IMR-90 (cell line): Measurements from ENCODE around the gene DUOX2. TPM values are rescaled to one million over a fixed set of nuclear protein-coding genes. Genes with fewer than 3 reads are reported as not detected.

ENCODE experiments used
- ATAC-seq: fragments of 200-7000 bp; cut with Tn5 transposase; 2 replicates; pipeline ENCODE4 v1.9.1; 2020; ENCODE audit warnings: low read depth, mild to moderate bottlenecking, moderate library complexity
- BruUV-seq: library from RNA; stranded (reverse); fragments of 400-500 nt; replicated peaks from 2 replicates; lab custom pipeline; 2021; lab: Mats Ljungman, UMichigan
- CTCF ChIA-PET: fragments of 300-600 bp; formaldehyde crosslinking; extraction: SDS; loops from one replicate; lab custom pipeline; 2021; ENCODE audit warnings: antibody characterized with exemption; lab: Yijun Ruan, JAX
- POLR2A ChIA-PET: fragments of 300-600 bp; sonication (Branson Sonifier 250); formaldehyde crosslinking; loops from one replicate; lab custom pipeline; 2022; ENCODE audit warnings: antibody characterized with exemption; ENCODE audit not compliant: unreplicated experiment; lab: Charles Lee
- DNase-seq: peaks from one replicate; pipeline ENCODE4 v3.0.0; 2013
- H2AFZ ChIP-seq: replicated peaks from 2 replicates; pipeline ENCODE3; 2013; ENCODE audit warnings: low read length, mild to moderate bottlenecking; ENCODE audit not compliant: poor library complexity
- H2AK5ac ChIP-seq: 2 replicates; pipeline ENCODE4 v1.6.1; 2013; ENCODE audit warnings: low read depth, low read length, inconsistent platforms
- H2AK9ac ChIP-seq: replicated peaks from 2 replicates; pipeline ENCODE3; 2013; ENCODE audit warnings: mild to moderate bottlenecking, low read depth, low read length, moderate library complexity; ENCODE audit not compliant: poor library complexity
- H2BK120ac ChIP-seq: 2 replicates; pipeline ENCODE4 v1.6.1; 2013; ENCODE audit warnings: low read depth, low read length, inconsistent platforms
- H2BK15ac ChIP-seq: 3 replicates; pipeline ENCODE4 v1.6.1; 2013; ENCODE audit warnings: low read depth, low read length, inconsistent platforms
- H2BK20ac ChIP-seq: 2 replicates; pipeline ENCODE4 v1.6.1; 2013; ENCODE audit warnings: low read depth, mild to moderate bottlenecking, inconsistent platforms, low read length, moderate library complexity
- H2BK5ac ChIP-seq: 2 replicates; pipeline ENCODE4 v1.6.1; 2013; ENCODE audit warnings: mild to moderate bottlenecking, low read depth, low read length, inconsistent platforms; ENCODE audit not compliant: poor library complexity, severe bottlenecking
- H3K14ac ChIP-seq: replicated peaks from 2 replicates; pipeline ENCODE4 v1.6.1; 2013; ENCODE audit warnings: low read depth, low read length, inconsistent platforms
- H3K18ac ChIP-seq: 2 replicates; pipeline ENCODE4 v1.6.1; 2013; ENCODE audit warnings: low read depth, low read length, control low read depth
- H3K23ac ChIP-seq: 2 replicates; pipeline ENCODE4 v1.6.1; 2013; ENCODE audit warnings: low read depth, low read length, inconsistent platforms
- H3K27ac ChIP-seq: 2 replicates; pipeline ENCODE4 v1.5.1; 2013; ENCODE audit warnings: mild to moderate bottlenecking, control low read depth, low read length; ENCODE audit not compliant: insufficient read depth
- H3K27me3 ChIP-seq: 2 replicates; pipeline ENCODE4 v1.6.1; 2013; ENCODE audit warnings: low read length; ENCODE audit not compliant: control insufficient read depth, insufficient read depth
- H3K36me3 ChIP-seq: 2 replicates; pipeline ENCODE4 v1.6.1; 2013; ENCODE audit warnings: low read length, mixed read lengths; ENCODE audit not compliant: control insufficient read depth, insufficient read depth
- H3K4ac ChIP-seq: 2 replicates; pipeline ENCODE4 v1.6.1; 2013; ENCODE audit warnings: low read depth, low read length, inconsistent platforms
- H3K4me1 ChIP-seq: 2 replicates; pipeline ENCODE4 v1.6.1; 2013; ENCODE audit warnings: low read length, mixed read lengths; ENCODE audit not compliant: control insufficient read depth, insufficient read depth
- H3K4me2 ChIP-seq: 2 replicates; pipeline ENCODE4 v1.6.1; 2013; ENCODE audit warnings: low read depth, mild to moderate bottlenecking, control low read depth, low read length, moderate library complexity
- H3K4me3 ChIP-seq: 2 replicates; pipeline ENCODE4 v1.5.1; 2013; ENCODE audit warnings: low read depth, mild to moderate bottlenecking, control low read depth, low read length, moderate library complexity; ENCODE audit not compliant: insufficient read depth
- H3K56ac ChIP-seq: 2 replicates; pipeline ENCODE4 v1.6.1; 2013; ENCODE audit warnings: low read length, inconsistent platforms; ENCODE audit not compliant: insufficient read depth; ENCODE audit errors: extremely low read depth
- H3K79me1 ChIP-seq, 2 experiments: 2 replicates each; pipeline ENCODE4 v1.6.1; 2013; ENCODE audit warnings: low read length in 2 of 2, inconsistent platforms in 1 of 2, low read depth in 1 of 2
- H3K9ac ChIP-seq: 2 replicates; pipeline ENCODE4 v1.6.1; 2013; ENCODE audit warnings: low read depth, low read length, control low read depth
- H3K9me1 ChIP-seq: 2 replicates; pipeline ENCODE4 v1.6.1; 2013; ENCODE audit warnings: low read length, inconsistent platforms; ENCODE audit not compliant: insufficient read depth
- H3K9me3 ChIP-seq: 2 replicates; pipeline ENCODE4 v1.6.1; 2013; ENCODE audit warnings: low read length; ENCODE audit not compliant: control insufficient read depth, insufficient read depth
- H4K20me1 ChIP-seq: 2 replicates; pipeline ENCODE4 v1.6.1; 2013; ENCODE audit warnings: low read length, inconsistent platforms; ENCODE audit not compliant: insufficient read depth
- H4K5ac ChIP-seq: 2 replicates; pipeline ENCODE4 v1.6.1; 2013; ENCODE audit warnings: mild to moderate bottlenecking, low read depth, low read length, control low read depth
- H4K8ac ChIP-seq, 2 experiments: 2 replicates each; pipeline ENCODE4 v1.6.1; 2013; ENCODE audit warnings: low read depth in 2 of 2, low read length in 2 of 2, control low read depth in 1 of 2, inconsistent platforms in 1 of 2
- H4K91ac ChIP-seq: 2 replicates; pipeline ENCODE4 v1.6.1; 2013; ENCODE audit warnings: low read depth, low read length, inconsistent platforms; ENCODE audit not compliant: insufficient read depth
- BHLHE40 ChIP-seq: fragments of 150-350 bp; IDR thresholded peaks from 2 replicates; pipeline ENCODE4 v1.6.1; 2016; ENCODE audit warnings: mild to moderate bottlenecking, low read depth, low read length
- CEBPB ChIP-seq: IDR thresholded peaks from 2 replicates; pipeline ENCODE4 v1.6.1; 2012; ENCODE audit warnings: low read depth, low read length, improper control_type of control experiment
- MXI1 ChIP-seq: IDR thresholded peaks from 2 replicates; pipeline ENCODE4 v1.6.1; 2012; ENCODE audit warnings: low read depth, mild to moderate bottlenecking, low read length, moderate library complexity, borderline replicate concordance
- WGBS, 2 experiments: methylation state at CpG; one replicate each; pipeline versions ENCODE4 v1.1.5 to v1.1.7; 2013; ENCODE audit warnings: missing lambda C conversion rate in 2 of 2; ENCODE audit not compliant: insufficient read length in 1 of 2; ENCODE audit errors: extremely low coverage in 2 of 2; 5-methylcytosine and 5-hydroxymethylcytosine counted together
- dilution Hi-C: fragments of 300-500 bp; cut with HindIII; formaldehyde crosslinking; loops from one replicate; pipeline ENCODE4 v1.14.3; 2018; ENCODE audit warnings: low sequenced_read_pairs; ENCODE audit not compliant: unreplicated experiment
- in situ Hi-C: fragments of 300-500 bp; cut with MboI; formaldehyde crosslinking; loops from 3 replicates; pipeline ENCODE4 v1.14.3; 2019; ENCODE audit warnings: low sequenced_read_pairs, inconsistent platforms, mixed read lengths
- intact Hi-C: fragments of 100-400 bp; cut with micrococcal nuclease; formaldehyde crosslinking; loops from 2 replicates; pipeline ENCODE4 v1.10.0; 2022
- polyA plus RNA-seq, 3 experiments: library from polyadenylated mRNA; depleted of rRNA; stranded (reverse); fragments of >200 nt; gene quantifications; 2 replicates each; pipeline ENCODE4 v1.2.3, GENCODE V29; 2012; ENCODE audit warnings: low replicate concordance in 1 of 3
- total RNA-seq: library from RNA; depleted of rRNA; stranded (reverse); fragments of >200 nt; gene quantifications from 2 replicates; pipeline ENCODE4 v1.2.3, GENCODE V29; 2012
- TF ChIP-seq, protein P1 (sequence below): conservative IDR thresholded peaks from 2 replicates; pipeline ENCODE4 v1.5.1; 2012; ENCODE audit warnings: mild to moderate bottlenecking, low read depth, low read length, improper control_type of control experiment

DUOX2 gene
- total and polyA plus RNA-seq, 2 of the 4 experiments (the other 2 are of a cell fraction), result not detected

DNA sequence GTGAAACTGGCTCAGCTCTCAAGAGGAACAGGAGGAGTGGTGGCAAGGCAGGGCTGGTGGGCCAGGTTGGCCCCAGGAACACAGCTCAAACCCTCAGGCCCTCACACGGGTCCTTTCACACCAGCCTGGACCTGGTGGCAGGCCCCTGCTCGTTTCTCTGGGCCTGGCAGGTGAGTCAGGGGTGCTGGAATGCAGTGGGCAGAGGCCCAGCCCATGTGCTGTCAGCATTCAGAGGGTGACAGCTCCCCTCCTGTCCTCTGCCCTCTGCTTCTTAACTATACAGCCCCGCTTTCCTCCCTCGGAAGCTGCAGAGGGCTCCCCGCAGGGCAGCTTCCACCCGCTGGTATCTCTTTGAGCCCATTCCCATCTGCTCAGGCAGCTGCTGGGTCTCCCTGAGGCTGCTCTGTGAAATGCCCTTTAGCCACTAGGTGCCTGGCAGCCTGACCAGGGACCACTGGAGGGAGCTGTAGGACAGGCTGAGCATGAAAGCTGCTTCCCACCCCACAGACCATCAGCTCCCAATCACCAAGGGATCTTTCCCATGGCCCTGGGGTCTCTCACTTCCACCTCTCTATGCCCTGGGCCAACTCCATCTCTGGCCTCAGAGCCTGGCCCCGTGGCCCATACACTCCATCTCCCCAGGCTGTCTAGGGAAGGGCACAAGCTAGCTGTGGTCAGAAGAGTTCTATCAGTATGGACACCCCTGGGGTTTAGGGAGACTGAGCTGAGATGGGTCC, 49.0 kb upstream of the DUOX2 start (continued):
- TF ChIP-seq, protein P1, sequence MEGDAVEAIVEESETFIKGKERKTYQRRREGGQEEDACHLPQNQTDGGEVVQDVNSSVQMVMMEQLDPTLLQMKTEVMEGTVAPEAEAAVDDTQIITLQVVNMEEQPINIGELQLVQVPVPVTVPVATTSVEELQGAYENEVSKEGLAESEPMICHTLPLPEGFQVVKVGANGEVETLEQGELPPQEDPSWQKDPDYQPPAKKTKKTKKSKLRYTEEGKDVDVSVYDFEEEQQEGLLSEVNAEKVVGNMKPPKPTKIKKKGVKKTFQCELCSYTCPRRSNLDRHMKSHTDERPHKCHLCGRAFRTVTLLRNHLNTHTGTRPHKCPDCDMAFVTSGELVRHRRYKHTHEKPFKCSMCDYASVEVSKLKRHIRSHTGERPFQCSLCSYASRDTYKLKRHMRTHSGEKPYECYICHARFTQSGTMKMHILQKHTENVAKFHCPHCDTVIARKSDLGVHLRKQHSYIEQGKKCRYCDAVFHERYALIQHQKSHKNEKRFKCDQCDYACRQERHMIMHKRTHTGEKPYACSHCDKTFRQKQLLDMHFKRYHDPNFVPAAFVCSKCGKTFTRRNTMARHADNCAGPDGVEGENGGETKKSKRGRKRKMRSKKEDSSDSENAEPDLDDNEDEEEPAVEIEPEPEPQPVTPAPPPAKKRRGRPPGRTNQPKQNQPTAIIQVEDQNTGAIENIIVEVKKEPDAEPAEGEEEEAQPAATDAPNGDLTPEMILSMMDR, result peak; percentile 98
- no peak for TF ChIP-seq CEBPB

GRCh38 chr15:45161666-45162065, 47.7 kb upstream of the DUOX2 start:
- H3K23ac ChIP-seq, result no peak overlapping the region
- peaks cover 5 to 20% of the 10 kb centered on the region in 2 experiments for H3K79me1 ChIP-seq
- no peaks in the 10 kb centered on the region for H4K20me1 ChIP-seq
- H2BK20ac ChIP-seq, result no peak overlapping the region
- ATAC-seq (no peak), DNase-seq (no peak)
- H3K4ac ChIP-seq, result no peak overlapping the region
- intact Hi-C loops (no loop called here), dilution Hi-C loops (no loop called here), in situ Hi-C loops (loop anchor here (5.0 kb wide), 1 partner anchor 241 kb away; a partner anchor contains a TSS)
- H3K9me1 ChIP-seq, result peaks cover 12% of the 10 kb centered on the region
- TF ChIP-seq MXI1 (no peak), CEBPB (no peak), BHLHE40 (no peak)
- H3K18ac ChIP-seq, result no peak overlapping the region
- H2AFZ ChIP-seq, result no peak overlapping the region
- no TSS peak for BruUV-seq
- H2BK15ac ChIP-seq, result no peak overlapping the region; the same call in 2 of the 3 replicates
- CTCF ChIA-PET, result interaction anchor here (2.0 to 3.2 kb wide), 2 partner anchors 44 to 239 kb away, joined by 8 to 27 read pairs; a partner anchor contains a TSS
- H4K91ac ChIP-seq, result no peak overlapping the region
- H4K5ac ChIP-seq, result no peak overlapping the region
- POLR2A ChIA-PET, result no interaction called here
- H2AK5ac ChIP-seq, result no peak overlapping the region
- no peak overlapping the region for H3K4me3 ChIP-seq
- no peak overlapping the region for H2AK9ac ChIP-seq
- no peak overlapping the region for H3K4me2 ChIP-seq
- H3K9ac ChIP-seq, result no peak overlapping the region
- peaks cover 16% of the 10 kb centered on the region for H3K4me1 ChIP-seq
- no peaks in the 10 kb centered on the region for H3K36me3 ChIP-seq
- H4K8ac ChIP-seq, result no peak overlapping the region
- no peaks in the 10 kb centered on the region for H3K9me3 ChIP-seq
- H3K14ac ChIP-seq, result no peak overlapping the region
- no peak overlapping the region for H3K56ac ChIP-seq
- no peak overlapping the region for H2BK120ac ChIP-seq
- no peak overlapping the region for H2BK5ac ChIP-seq
- no peak overlapping the region for H3K27ac ChIP-seq
- no peaks in the 10 kb centered on the region for H3K27me3 ChIP-seq
- WGBS, 2 experiments, result 93% methylated on average over 10 of the region's 14 CpGs; no CpG with 5 or more reads in 1 of the 2 experiments
